Fibroblast of skin of right biceps (primary cell): ENCODE results near the gene SULF2.

Experiments used
- DNase-seq: peaks from one replicate; pipeline ENCODE4 v3.0.0-alpha.2; 2013

The SULF2 gene

GRCh38 chr20:47678536-47678935, 106.7 kb downstream of the SULF2 start:
- no peak for DNase-seq

GRCh38 chr20:47677635-47678453, 107.4 kb downstream of the SULF2 start:
- DNase-seq, result peak; percentile 14

DNA sequence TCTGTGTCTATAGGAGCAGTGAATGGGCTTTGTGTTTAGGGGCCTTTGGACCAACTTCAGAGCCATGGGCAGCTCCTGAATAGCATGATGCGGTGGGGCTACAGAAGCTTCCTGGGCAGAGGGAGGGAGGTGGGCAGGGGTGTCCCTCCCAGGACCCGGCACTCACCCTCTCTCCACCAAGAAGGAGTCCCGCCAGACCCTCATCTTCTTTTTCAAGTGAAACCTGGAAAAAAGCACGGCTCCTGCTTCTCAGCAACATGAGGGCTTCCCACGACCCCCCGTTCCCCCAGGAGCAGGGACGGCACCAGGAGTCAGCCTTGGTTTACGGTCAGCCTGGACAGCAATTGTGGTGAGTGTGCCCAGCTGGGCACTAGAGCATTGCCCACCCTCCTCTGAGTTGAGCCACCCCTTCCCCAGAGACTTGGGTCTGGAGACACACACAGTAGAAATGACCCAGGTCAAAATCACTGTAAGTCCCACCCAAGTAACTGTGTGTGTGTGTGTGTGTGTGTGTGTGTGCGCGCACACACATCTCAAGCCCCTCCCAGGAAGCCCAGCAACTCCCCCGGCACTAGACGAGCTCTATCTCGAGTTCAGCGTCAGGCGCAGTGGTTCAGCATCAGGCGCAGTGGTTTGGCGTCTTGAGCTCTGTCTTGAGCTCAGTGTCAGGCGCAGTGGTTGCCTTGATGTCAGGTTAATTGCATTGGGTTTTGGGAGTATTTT, 108.2 kb downstream of the SULF2 start:
- DNase-seq, result no peak

DNA sequence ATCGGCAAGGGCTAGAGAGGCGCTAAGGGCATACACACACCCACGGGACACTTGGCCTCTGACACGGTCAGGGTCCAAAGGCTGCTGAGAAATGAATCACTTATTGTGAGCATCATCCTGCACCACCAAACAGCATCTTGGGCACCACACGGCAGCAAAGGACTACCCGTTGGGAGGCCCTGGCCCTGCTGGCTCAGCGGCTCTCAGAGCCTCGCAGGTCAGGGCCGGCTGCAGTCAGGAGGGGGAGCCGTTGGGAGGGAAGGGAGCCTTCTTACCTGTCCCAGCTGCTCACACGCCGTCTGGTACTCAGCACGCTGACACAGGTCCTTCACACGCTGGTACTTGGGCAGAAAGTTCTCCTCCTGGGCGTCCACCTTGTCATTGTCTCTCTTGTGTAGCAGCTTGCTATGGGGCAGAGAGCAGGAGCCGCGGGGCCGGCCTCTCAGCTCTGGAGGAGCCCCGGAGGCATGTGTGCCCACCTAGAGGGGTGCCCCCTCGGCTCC, 109.0 kb downstream of the SULF2 start:
- DNase-seq, result no peak

- no peak for DNase-seq
These were observed 109.8 kb downstream of the SULF2 start for GRCh38 chr20:47675190-47676142.

DNA sequence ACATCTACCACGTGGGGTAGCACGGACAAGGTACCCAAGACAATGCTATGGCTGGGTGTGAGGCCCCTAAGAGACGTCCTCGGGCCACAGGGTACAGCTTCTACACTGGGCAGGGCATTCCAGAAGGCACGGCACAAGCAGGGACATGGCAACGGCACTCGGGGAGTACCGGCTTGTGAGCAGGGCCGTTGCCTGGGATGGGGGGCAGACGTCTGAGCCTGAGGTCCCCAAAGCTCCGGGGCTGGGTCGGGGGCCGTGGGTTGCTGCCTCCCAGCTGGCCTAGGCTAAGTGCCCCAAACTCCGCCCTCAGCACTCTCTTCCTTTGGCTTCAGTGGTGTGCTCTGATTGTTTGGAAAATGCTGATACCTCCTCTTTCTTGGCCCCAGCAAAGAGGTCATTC, 110.6 kb downstream of the SULF2 start:
- DNase-seq, result no peak

DNA sequence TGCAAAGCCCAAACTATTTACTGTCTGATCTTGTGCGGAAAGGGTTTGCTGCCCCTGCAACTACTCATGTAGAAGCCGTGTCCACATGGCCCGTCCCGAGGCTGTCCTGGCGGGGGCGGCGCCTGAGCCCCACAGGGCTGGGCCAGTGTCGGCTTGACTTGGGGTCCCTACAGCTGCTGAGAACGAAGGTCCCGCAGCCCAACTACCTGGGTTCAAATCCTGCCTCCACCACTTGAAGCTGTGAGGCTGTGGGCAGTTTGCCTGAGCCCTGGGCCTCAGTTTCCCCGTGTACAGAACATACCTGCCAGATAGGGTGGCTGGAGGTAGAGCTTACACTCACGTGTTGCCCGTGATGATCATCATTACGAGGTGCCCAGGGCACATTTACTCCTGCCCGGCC, 111.1 kb downstream of the SULF2 start:
- DNase-seq, result no peak

DNA sequence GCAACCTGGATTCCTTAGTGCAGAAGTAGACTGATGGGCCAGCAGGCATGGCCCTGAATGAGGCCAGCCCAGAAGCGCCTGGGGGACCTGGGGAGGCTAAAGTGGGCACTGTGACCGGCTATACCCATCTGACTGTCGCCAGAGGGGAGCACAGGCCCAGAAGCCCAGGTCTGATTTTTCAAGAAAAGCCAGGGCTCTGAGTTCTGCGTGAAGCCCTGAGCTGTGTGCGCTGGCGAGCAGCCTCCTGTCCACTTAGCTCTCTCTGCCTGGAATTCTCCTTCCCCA, 111.7 kb downstream of the SULF2 start:
- DNase-seq, result no peak

DNA sequence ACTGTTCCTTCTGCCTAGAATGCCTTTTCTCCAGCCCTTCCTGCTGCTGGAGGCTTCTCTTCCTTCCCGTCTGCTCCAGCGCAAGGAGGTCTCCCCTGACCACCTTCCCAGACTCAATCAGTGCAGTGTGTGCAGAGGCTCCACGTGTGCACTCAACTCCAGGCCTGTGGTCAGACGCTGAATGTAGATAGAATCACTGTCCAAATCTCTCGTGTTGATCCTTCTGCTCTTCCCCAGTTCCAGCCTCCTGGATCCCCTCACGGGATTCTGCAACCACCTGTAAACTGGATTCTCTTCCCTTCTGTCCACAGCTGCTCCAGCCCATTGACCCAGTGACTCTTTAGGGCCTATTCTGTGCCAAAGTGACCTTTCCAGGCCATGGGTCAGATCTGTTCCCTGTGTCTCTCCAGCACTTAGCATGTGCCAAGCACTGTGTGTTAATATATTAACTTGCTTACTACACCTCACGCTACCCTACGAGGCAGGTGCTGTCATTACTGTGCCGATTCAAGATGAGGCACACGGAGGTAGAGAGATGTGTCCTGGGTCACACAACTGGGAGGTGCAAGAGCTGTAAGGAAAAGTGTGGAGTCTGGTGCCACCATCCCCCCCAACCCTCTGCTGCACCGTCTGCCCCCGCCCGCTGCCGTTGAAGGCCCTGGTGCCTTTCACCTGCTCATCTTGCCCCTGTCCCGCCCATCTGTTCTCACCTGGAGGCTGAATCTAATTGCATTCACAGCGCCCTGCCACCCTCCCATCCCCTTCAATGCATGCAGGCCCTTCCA, 112.2 kb downstream of the SULF2 start:
- no peak for DNase-seq

DNA sequence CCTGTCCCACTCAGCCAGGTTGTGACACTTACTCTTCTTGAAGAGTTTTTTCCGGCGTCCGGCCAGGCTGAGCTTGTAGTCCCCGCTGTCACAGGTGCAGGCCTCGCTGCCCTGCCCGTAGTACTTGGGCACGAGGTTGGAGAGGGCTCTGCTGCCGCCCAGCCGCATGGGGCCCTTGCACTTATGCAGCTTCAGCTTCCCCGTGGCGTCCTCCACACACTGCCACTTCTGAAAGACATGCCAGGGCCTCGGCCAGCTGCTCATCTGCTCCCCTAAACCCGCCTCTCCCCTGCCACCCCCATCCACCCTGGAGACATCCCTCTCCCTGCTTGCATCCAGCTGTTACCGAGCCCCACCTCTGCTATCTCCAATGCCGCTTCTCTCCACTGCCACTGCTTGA, 113.1 kb downstream of the SULF2 start:
- no peak for DNase-seq

GRCh38 chr20:47670913-47671312, 114.4 kb downstream of the SULF2 start:
- DNase-seq, result no peak

DNA sequence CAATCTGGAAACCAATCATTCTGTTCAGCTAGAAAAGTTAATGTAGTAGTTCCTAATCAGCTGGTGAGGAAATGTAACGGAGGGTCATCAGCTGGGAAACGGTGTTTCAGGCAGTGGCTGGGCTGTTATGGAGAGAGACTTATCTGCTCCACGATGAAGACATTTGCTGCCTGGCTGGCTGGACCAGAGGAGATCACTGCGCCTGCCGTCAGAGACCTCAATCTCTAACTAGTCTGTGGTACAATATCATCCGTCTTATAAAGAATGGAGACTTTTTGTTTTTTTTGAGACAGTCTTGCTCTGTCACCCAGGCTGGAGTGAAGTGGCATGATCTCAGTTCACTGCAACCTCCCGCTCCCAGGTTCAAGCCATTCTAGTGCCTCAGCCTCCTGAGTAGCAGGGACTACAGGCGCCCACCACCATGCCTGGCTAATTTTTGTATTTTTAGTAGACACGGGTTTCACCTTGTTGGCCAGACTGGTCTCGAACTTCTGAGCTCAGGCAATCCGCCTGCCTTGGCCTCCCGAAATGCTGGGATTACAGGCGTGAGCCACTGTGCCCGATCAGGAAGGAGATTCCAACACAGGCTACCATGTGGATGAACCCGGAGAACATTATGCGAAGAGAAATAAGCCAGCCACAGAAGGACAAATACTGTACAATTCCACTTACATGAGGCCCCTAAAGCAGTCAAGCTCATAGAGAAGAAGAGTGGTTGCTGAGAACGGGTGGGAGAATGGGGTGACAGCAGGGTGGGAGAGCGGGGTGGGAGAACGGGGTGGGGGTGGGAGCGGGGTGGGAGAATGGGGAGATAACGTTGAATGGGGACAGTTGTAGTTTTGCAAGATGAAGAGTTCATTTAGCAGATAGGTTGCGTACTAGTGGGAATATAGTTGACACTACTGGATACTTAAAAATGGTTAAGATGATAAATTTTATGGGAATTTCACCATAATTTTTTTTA, 115.1 kb downstream of the SULF2 start:
- DNase-seq, result no peak

DNA sequence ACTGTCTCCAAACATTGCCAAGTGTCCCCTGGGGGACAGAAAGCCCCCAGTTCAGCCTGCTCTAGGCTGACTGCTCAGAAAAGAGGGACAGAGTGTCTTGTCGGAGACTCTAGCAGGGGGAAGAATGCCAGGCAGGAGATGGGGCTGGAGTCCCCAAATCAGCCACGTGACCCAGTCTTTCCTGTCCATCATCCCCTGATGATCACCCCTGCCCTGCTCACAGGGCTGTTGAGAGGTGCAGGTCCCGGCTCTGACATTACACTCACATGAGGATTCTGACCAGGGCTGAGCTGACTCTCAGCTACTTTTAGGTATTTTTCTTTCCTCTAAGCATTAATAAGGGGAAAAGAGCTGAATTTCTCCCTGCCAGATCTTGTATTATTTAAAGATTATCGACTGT, 115.8 kb downstream of the SULF2 start:
- no peak for DNase-seq

DNA sequence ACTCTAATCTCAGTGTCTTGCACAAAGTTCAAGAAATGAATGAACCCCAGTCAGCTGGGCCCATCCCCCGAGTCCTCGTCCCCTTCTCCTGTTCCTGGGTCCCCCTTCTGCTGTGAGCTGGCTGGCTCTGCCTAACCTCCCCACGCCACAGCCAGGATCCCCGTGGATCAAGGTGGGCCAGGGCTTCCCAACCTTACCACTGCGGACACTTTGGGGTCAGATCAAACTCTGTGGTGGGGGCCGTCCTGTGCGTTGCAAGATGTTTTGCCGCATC, 116.2 kb downstream of the SULF2 start:
- no peak for DNase-seq

DNA sequence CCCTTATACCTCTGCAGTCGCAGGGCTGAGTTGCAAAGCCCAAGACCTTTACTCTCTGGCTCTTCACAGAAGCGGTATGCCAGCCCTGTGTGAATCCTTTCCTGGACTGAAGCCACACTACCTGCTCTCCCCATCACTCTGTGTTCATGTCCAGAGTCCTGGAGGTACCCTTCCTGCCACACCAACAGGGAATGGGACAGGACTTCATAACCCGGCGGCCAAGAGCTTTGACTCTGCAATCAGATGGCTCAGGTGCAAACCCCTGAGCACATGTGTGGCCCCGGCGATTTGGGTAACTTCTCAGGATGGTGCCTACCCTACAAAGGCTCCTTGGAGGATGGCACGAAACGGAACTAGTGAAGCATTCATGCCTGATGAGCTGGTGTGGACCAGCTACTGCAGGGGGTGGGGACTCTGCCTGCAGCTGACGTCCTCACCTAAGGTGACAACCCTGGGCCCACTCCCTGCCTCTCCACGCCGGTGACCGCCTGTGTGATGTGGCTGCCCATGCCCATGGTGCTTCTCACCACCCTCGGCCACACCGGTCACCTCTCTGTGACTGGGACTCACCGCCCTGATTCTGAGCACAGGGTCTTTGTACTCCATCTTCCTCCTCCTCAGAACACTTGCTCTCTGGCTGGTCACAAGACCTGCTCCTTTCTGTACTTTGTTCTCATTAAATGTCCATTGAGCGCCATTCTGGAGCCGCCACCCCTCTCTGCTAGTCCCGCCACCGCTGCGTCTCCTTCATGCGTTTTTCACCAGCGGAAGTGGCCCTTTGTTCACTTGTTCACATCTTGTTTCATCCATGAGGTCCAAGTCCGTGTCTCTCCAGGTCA, 116.7 kb downstream of the SULF2 start:
- no peak for DNase-seq

- no peak for DNase-seq
These were observed 117.6 kb downstream of the SULF2 start for GRCh38 chr20:47667531-47668312.

DNA sequence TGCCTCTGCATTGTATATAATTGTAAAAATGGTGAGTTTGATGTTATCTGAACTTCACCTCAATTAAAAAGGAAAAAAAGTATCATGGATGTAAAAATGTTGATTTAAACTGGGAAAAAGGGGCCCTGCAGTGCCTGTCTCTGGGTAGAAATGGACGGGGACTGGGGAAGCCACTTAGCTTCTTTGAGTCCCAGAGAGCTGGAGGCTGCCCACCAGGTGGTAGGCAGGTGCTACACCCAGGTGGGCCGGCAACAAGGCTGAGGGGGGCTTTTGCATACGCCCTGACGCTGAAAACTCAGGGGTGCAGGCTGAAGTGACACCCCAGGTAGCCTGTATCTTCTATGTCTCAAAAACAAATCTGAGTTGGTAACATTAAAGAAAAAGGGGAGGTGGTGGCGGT, 118.2 kb downstream of the SULF2 start:
- DNase-seq, result no peak

DNA sequence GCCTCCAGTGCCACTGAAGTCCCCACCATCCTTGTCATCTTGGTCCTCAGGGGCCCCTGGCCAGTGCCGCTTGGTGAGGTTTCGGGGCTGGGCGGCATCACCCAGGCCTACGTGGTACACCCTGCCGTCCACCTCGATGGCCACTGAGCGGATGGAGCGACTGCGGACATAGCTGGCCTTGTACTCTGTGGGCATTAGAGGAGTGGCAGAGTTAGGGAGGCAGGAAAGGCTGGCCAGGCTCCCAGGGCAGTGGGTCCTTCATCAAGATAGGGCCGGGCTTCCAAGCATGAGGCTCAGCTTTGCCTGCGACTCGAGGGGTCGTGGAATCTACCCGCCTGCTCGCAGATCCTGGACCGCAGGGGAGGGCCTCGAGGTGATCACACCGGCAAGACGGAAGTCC, 119.0 kb downstream of the SULF2 start:
- no peak for DNase-seq

DNA sequence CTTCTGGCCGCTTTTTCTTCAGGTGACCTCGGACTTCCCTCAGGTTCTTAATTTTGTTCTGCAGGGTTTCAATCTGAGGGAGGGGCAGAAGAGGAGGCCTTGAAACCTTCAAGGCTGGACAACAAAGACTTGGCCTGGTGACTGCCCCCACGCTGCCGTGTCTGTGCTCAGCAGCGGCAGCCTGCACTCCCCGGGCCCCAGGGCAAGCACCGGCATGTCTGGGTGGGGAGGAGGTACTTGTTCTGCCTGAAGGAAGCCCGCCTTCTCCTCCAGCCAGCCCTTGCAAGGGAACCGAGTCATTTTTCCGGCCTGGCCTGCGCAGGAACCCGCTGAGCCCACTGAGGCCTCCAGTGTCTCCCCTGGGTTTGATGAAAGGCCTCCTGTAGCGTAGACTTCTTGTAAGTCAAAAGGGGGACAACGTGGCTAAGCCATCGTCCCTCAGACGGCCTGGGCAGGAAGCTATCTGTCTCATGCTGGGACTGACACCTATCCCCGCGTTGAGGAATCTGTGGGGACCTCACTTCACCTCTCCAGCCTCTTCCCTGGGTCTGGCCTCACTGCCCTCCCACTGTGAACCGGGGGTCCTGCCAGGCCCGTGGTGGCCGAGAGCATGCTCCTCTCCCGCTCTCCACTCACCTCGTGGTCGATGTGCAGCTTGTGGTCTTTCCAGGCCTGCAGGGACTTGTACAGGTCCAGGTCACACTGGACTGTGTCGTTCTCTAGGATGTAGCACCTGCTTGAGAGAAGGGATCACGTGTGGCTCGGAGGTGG, 119.9 kb downstream of the SULF2 start:
- no peak for DNase-seq
